ENCODE results near the gene NOX5.

DNA sequence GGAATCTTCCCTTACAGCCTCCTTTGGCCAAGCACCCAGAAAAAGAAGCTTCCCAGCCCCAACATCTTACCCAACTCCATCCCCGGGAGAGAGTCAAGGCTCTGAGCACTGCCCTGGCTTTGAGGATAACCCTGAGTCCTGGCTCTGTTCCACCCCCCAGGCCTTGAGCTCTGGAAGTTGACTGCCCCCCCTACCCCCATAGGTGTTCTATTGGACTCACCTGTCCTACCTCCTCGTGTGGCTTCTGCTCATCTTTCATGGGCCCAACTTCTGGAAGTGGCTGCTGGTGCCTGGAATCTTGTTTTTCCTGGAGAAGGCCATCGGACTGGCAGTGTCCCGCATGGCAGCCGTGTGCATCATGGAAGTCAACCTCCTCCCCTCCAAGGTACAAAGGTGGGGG, 22.3 kb downstream of the NOX5 start:
- no peak for TF ChIP-seq EZH2 (IDR thresholded peaks at IDR 0.05; ENCODE audit: insufficient read depth, poor library complexity, severe bottlenecking)
- TF ChIP-seq EZH2phosphoT487 (IDR thresholded peaks at IDR 0.05; ENCODE audit: insufficient read depth, low read depth): no peak

All from GM23248 (cell line).